ENCODE results near the gene ZNF792.
"Not testable (repeated sequence)": the region's sequence is repeated elsewhere in the genome, so short reads cannot be mapped to it uniquely, and the experiment has no call there.

The ZNF792 gene

GRCh38 chr19:34969721-34970120, 5.7 kb upstream of the ZNF792 start:
- no peak for TF ChIP-seq CTCF (IDR thresholded peaks at IDR 0.05; ENCODE audit: low read depth, low read length, missing control alignments)
- DNase-seq: no peak
- Histone ChIP-seq H3K36me3 (replicated peaks) (no peaks in the 10 kb centered on the region), H3K4me3 (ENCODE audit: low read depth, low read length) (no peak overlapping the region), H3K27me3 (replicated peaks) (no peaks in the 10 kb centered on the region), H3K27ac (no peak overlapping the region)
- in situ Hi-C loops (cut with HindIII; ENCODE audit: low pct_ligation_motif_present, low sequenced_read_pairs): no loop called here

GRCh38 chr19:34967551-34967950, 3.5 kb upstream of the ZNF792 start:
- H3K27me3 ChIP-seq (replicated peaks): no peaks in the 10 kb centered on the region
- H3K27ac ChIP-seq: no peak overlapping the region
- H3K4me3 ChIP-seq (ENCODE audit: low read depth, low read length): no peak overlapping the region
- in situ Hi-C loops (cut with HindIII; ENCODE audit: low pct_ligation_motif_present, low sequenced_read_pairs): no loop called here
- H3K36me3 ChIP-seq (replicated peaks): no peaks in the 10 kb centered on the region
- TF ChIP-seq CTCF (IDR thresholded peaks at IDR 0.05; ENCODE audit: low read depth, low read length, missing control alignments): no peak
- no peak for DNase-seq

- H3K4me3 ChIP-seq (ENCODE audit: low read depth, low read length); H3K27ac ChIP-seq; H3K27me3 ChIP-seq (replicated peaks); H3K36me3 ChIP-seq (replicated peaks); in situ Hi-C loops (cut with HindIII; ENCODE audit: low pct_ligation_motif_present, low sequenced_read_pairs); DNase-seq: not testable (repeated sequence)
These were observed 1.5 kb upstream of the ZNF792 start for GRCh38 chr19:34965505-34965904.

GRCh38 chr19:34964598-34964997, 569 bp upstream of the ZNF792 start:
- Histone ChIP-seq H3K27me3 (replicated peaks) (no peaks in the 10 kb centered on the region), H3K36me3 (replicated peaks) (peaks cover 3% of the 10 kb centered on the region), H3K4me3 (ENCODE audit: low read depth, low read length) (no peak overlapping the region), H3K27ac (no peak overlapping the region)
- in situ Hi-C loops (cut with HindIII; ENCODE audit: low pct_ligation_motif_present, low sequenced_read_pairs): no loop called here
- DNase-seq: no peak
- TF ChIP-seq CTCF (IDR thresholded peaks at IDR 0.05; ENCODE audit: low read depth, low read length, missing control alignments): no peak

GRCh38 chr19:34962687-34963572, 1.1 kb downstream of the ZNF792 start:
- Histone ChIP-seq H3K36me3 (replicated peaks) (peaks cover 20% of the 10 kb centered on the region), H3K27ac (no peak overlapping the region), H3K4me3 (ENCODE audit: low read depth, low read length) (peak overlapping the region; percentile 73), H3K27me3 (replicated peaks) (no peaks in the 10 kb centered on the region)
- DNase-seq: no peak
- no peak for TF ChIP-seq CTCF (IDR thresholded peaks at IDR 0.05; ENCODE audit: low read depth, low read length, missing control alignments)
- in situ Hi-C loops (cut with HindIII; ENCODE audit: low pct_ligation_motif_present, low sequenced_read_pairs): no loop called here

- Histone ChIP-seq H3K27me3 (replicated peaks) (no peaks in the 10 kb centered on the region), H3K4me3 (ENCODE audit: low read depth, low read length) (no peak overlapping the region), H3K36me3 (replicated peaks) (peaks cover 29% of the 10 kb centered on the region), H3K27ac (no peak overlapping the region)
- TF ChIP-seq CTCF (IDR thresholded peaks at IDR 0.05; ENCODE audit: low read depth, low read length, missing control alignments): no peak
- in situ Hi-C loops (cut with HindIII; ENCODE audit: low pct_ligation_motif_present, low sequenced_read_pairs): no loop called here
- DNase-seq: no peak
These were observed 2.0 kb downstream of the ZNF792 start for GRCh38 chr19:34961775-34962686.

Measured in brain microvascular endothelial cell (primary cell).